Trophoblast cell (in vitro differentiated cells and primary cell): Measurements from ENCODE around the gene LRRC10.

ENCODE experiments used
- DNase-seq, 2 donors: peaks; one replicate each; pipeline ENCODE4 v3.0.0-alpha.2; 2016
- H2AFZ ChIP-seq: 2 replicates; pipeline ENCODE4 v1.6.1; 2013; ENCODE audit warnings: low read length, moderate library complexity, mild to moderate bottlenecking; ENCODE audit not compliant: insufficient read depth, poor library complexity
- H2AK5ac ChIP-seq: 2 replicates; pipeline ENCODE4 v1.6.1; 2013; ENCODE audit warnings: mild to moderate bottlenecking, low read length
- H2BK120ac ChIP-seq: 2 replicates; pipeline ENCODE4 v1.6.1; 2013; ENCODE audit warnings: low read length, mild to moderate bottlenecking, moderate library complexity; ENCODE audit not compliant: insufficient read depth, poor library complexity
- H2BK12ac ChIP-seq: 2 replicates; pipeline ENCODE4 v1.6.1; 2013; ENCODE audit warnings: mild to moderate bottlenecking, low read length, moderate library complexity
- H2BK5ac ChIP-seq: 2 replicates; pipeline ENCODE4 v1.6.1; 2013; ENCODE audit warnings: low read length, low read depth, moderate library complexity, mild to moderate bottlenecking; ENCODE audit not compliant: poor library complexity
- H3K14ac ChIP-seq: 2 replicates; pipeline ENCODE4 v1.6.1; 2013; ENCODE audit warnings: mild to moderate bottlenecking, low read length
- H3K18ac ChIP-seq: 2 replicates; pipeline ENCODE4 v1.6.1; 2013; ENCODE audit warnings: mild to moderate bottlenecking, low read length
- H3K23ac ChIP-seq: 2 replicates; pipeline ENCODE4 v1.6.1; 2013; ENCODE audit warnings: low read length
- H3K27ac ChIP-seq: 2 replicates; pipeline ENCODE4 v1.5.1; 2013; ENCODE audit warnings: low read depth, mild to moderate bottlenecking, inconsistent platforms, low read length, moderate library complexity
- H3K27me3 ChIP-seq: 2 replicates; pipeline ENCODE4 v1.6.1; 2013; ENCODE audit warnings: inconsistent platforms, mild to moderate bottlenecking, low read length, moderate library complexity; ENCODE audit not compliant: insufficient read depth
- H3K36me3 ChIP-seq, 2 experiments: 1 replicate in 1 of 2; 2 replicates in 1 of 2; pipeline ENCODE4 v1.6.1; 2013; ENCODE audit warnings: low read length in 2 of 2, mild to moderate bottlenecking in 2 of 2, moderate library complexity in 1 of 2; ENCODE audit not compliant: insufficient read depth in 2 of 2, control insufficient read depth in 1 of 2
- H3K4ac ChIP-seq: 2 replicates; pipeline ENCODE4 v1.6.1; 2013; ENCODE audit warnings: low read depth, mild to moderate bottlenecking, low read length, moderate library complexity
- H3K4me1 ChIP-seq, 2 experiments: 1 replicate in 1 of 2; 2 replicates in 1 of 2; pipeline ENCODE4 v1.6.1; 2013; ENCODE audit warnings: low read length in 2 of 2, mild to moderate bottlenecking in 2 of 2, moderate library complexity in 1 of 2; ENCODE audit not compliant: insufficient read depth in 2 of 2, control insufficient read depth in 1 of 2
- H3K4me2 ChIP-seq: 2 replicates; pipeline ENCODE4 v1.6.1; 2013; ENCODE audit warnings: inconsistent platforms, mild to moderate bottlenecking, low read length, moderate library complexity
- H3K4me3 ChIP-seq: 2 replicates; pipeline ENCODE4 v1.5.1; 2013; ENCODE audit warnings: mild to moderate bottlenecking, low read depth, low read length, inconsistent platforms
- H3K79me1 ChIP-seq: one replicate; pipeline ENCODE4 v1.6.1; 2013; ENCODE audit warnings: low read length
- H3K79me2 ChIP-seq: 2 replicates; pipeline ENCODE4 v1.6.1; 2013; ENCODE audit warnings: low read length, mild to moderate bottlenecking; ENCODE audit not compliant: control insufficient read depth, insufficient read depth, poor library complexity
- H3K9ac ChIP-seq: 2 replicates; pipeline ENCODE4 v1.6.1; 2013; ENCODE audit warnings: mild to moderate bottlenecking, low read length
- H3K9me3 ChIP-seq: 2 replicates; pipeline ENCODE4 v1.6.1; 2013; ENCODE audit warnings: low read depth, mild to moderate bottlenecking, control low read depth, inconsistent platforms, low read length; ENCODE audit not compliant: insufficient read depth
- H4K12ac ChIP-seq: 2 replicates; pipeline ENCODE4 v1.6.1; 2013; ENCODE audit warnings: low read depth, mild to moderate bottlenecking, low read length, moderate library complexity
- H4K8ac ChIP-seq: 2 replicates; pipeline ENCODE4 v1.6.1; 2013; ENCODE audit warnings: low read depth, mild to moderate bottlenecking, low read length, moderate library complexity
- H4K91ac ChIP-seq: one replicate; pipeline ENCODE4 v1.6.1; 2013; ENCODE audit warnings: low read depth, mild to moderate bottlenecking, low read length, moderate library complexity
- WGBS: extraction: QIAGEN DNeasy Blood & Tissue Kit; methylation state at CpG from one replicate; pipeline ENCODE4 v1.1.7; 2013; ENCODE audit warnings: missing lambda C conversion rate; ENCODE audit not compliant: insufficient read length, insufficient coverage; ENCODE audit errors: extremely low coverage; 5-methylcytosine and 5-hydroxymethylcytosine counted together

The LRRC10 gene

GRCh38 chr12:69570545-69571399 lies 39.9 kb downstream of the LRRC10 start:
- Histone ChIP-seq H2AFZ (no peak overlapping the region), H4K91ac (no peak overlapping the region), H3K9me3 (no peaks in the 10 kb centered on the region), H3K4ac (no peak overlapping the region), H3K18ac (no peak overlapping the region), H3K79me1 (no peaks in the 10 kb centered on the region), H4K8ac (no peak overlapping the region), H2AK5ac (no peak overlapping the region), H3K4me3 (no peak overlapping the region), H2BK5ac (no peak overlapping the region), H3K14ac (no peak overlapping the region), H3K4me2 (no peak overlapping the region), H4K12ac (no peak overlapping the region), H3K4me1 (no peaks in the 10 kb centered on the region), H3K23ac (no peak overlapping the region), H2BK120ac (no peak overlapping the region), H3K79me2 (no peaks in the 10 kb centered on the region), H3K36me3 (peaks cover 17 to 22% of the 10 kb centered on the region in 2 experiments), H3K27me3 (no peaks in the 10 kb centered on the region), H2BK12ac (no peak overlapping the region), H3K9ac (no peak overlapping the region), H3K27ac (no peak overlapping the region)
- WGBS: no CpG with 5 or more reads among the region's 6 CpGs
- DNase-seq: peak; percentile 56 to 88

GRCh38 chr12:69570000-69570516 lies 40.6 kb downstream of the LRRC10 start:
- Histone ChIP-seq H3K9ac (no peak overlapping the region), H3K4me1 (no peaks in the 10 kb centered on the region), H3K9me3 (no peaks in the 10 kb centered on the region), H3K27ac (no peak overlapping the region), H4K12ac (no peak overlapping the region), H2AK5ac (no peak overlapping the region), H3K36me3 (peaks cover 16 to 19% of the 10 kb centered on the region in 2 experiments), H3K4me3 (no peak overlapping the region), H2BK120ac (no peak overlapping the region), H3K4ac (no peak overlapping the region), H2BK12ac (no peak overlapping the region), H3K79me2 (no peaks in the 10 kb centered on the region), H3K79me1 (no peaks in the 10 kb centered on the region), H3K4me2 (no peak overlapping the region), H3K14ac (no peak overlapping the region), H2AFZ (no peak overlapping the region), H2BK5ac (no peak overlapping the region), H4K8ac (no peak overlapping the region), H4K91ac (no peak overlapping the region), H3K18ac (no peak overlapping the region), H3K23ac (no peak overlapping the region), H3K27me3 (no peaks in the 10 kb centered on the region)
- no peak for DNase-seq
- WGBS: no CpG with 5 or more reads among the region's 10 CpGs

GRCh38 chr12:69569236-69569635 lies 41.5 kb downstream of the LRRC10 start:
- Histone ChIP-seq H3K4me2 (no peak overlapping the region), H3K4me3 (no peak overlapping the region), H2BK120ac (no peak overlapping the region), H4K12ac (no peak overlapping the region), H3K23ac (no peak overlapping the region), H3K4ac (no peak overlapping the region), H3K14ac (no peak overlapping the region), H3K4me1 (no peaks in the 10 kb centered on the region), H3K27ac (no peak overlapping the region), H2BK5ac (no peak overlapping the region), H3K79me1 (no peaks in the 10 kb centered on the region), H3K27me3 (no peaks in the 10 kb centered on the region), H3K9me3 (no peaks in the 10 kb centered on the region), H3K79me2 (no peaks in the 10 kb centered on the region), H3K18ac (no peak overlapping the region), H2BK12ac (no peak overlapping the region), H4K8ac (no peak overlapping the region), H4K91ac (no peak overlapping the region), H3K9ac (no peak overlapping the region), H3K36me3 (peaks cover 13 to 14% of the 10 kb centered on the region in 2 experiments), H2AK5ac (no peak overlapping the region), H2AFZ (no peak overlapping the region)
- DNase-seq: no peak
- WGBS: no CpG with 5 or more reads among the region's 4 CpGs

GRCh38 chr12:69566603-69567002 lies 44.1 kb downstream of the LRRC10 start:
- Histone ChIP-seq H3K9ac (no peak overlapping the region), H3K4me2 (no peak overlapping the region), H3K27ac (no peak overlapping the region), H2AFZ (no peak overlapping the region), H3K4me3 (no peak overlapping the region), H2BK120ac (no peak overlapping the region), H3K14ac (no peak overlapping the region), H3K79me2 (no peaks in the 10 kb centered on the region), H2BK12ac (no peak overlapping the region), H4K91ac (no peak overlapping the region), H3K23ac (no peak overlapping the region), H4K12ac (no peak overlapping the region), H3K4ac (no peak overlapping the region), H3K79me1 (no peaks in the 10 kb centered on the region), H2AK5ac (no peak overlapping the region), H3K18ac (no peak overlapping the region), H2BK5ac (no peak overlapping the region), H3K27me3 (no peaks in the 10 kb centered on the region), H3K9me3 (no peaks in the 10 kb centered on the region), H3K36me3 (peaks cover 3 to 4% of the 10 kb centered on the region in 2 experiments), H3K4me1 (no peaks in the 10 kb centered on the region), H4K8ac (no peak overlapping the region)
- no peak for DNase-seq
- no CpG with 5 or more reads among the region's 3 CpGs for WGBS
